HG03558 (cell line): ENCODE results near the gene ZNF500.

Source experiments
- ATAC-seq: cut with Tn5 transposase; IDR thresholded peaks from one replicate; pipeline ENCODE4 v1.9.1; 2021; ENCODE audit warnings: moderate number of reproducible peaks; ENCODE audit not compliant: unreplicated experiment; ENCODE audit errors: extremely low read depth

Gene ZNF500

GRCh38 chr16:4714996-4715395 is 52.0 kb downstream of the ZNF500 start:
- ATAC-seq, result no peak

DNA sequence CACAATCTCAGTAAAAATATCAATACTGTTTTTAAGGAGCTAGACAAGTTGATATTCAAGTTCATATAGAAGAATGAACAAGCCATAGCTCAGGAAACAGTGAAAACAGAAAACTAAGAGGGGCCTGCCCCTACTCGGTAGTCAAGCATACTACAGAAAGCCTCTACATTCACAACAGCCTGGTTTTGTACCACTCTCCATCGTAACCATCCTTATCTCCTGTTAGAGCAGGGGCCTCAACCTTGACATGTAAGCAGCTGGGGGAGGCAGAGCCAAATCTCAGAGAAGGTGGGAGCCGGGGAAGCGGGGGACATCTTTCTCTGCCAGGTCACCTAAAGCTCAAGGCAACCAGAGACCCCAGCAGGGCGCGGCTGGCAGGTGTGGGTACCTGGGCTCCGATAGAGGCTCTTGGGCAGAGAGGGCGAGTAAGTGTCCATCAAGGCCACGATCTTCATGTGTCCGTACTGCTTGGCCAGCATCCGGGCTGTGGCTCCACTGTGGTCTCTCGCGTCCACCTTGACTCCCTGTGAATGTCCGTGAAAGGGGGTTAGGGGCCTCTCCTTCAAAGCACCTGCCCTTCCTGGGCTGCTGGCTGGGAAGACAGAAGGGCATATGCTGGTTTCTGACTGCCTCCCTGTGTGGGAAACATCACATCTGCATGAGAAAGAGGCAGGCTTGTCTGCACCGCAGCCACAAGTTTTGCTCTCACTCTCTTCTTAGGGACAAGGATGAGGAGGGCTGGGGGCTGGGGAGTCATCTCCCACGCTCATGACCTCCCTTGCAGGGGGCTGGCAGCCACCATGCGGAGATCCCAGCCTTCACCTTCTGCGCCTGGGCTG is 53.1 kb downstream of the ZNF500 start:
- no peak for ATAC-seq

DNA sequence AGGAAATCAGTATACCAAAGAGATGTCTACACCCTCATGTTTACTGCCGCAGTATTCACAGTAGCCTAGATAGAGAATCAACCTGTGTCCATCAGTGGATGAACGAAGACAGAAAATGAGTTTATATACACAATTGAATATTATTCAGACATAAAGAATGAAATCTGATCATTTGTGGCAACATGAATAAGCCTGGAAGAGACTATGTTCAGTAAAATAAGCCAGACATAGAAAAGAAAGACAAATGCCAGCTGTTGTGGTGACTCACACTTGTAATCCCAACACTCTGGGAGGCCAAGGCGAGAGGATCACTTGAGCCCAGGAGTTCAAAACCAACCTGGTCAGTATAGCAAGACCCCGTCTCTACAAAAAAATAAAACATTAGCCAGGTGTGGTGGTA is 57.5 kb downstream of the ZNF500 start:
- ATAC-seq, result no peak

DNA sequence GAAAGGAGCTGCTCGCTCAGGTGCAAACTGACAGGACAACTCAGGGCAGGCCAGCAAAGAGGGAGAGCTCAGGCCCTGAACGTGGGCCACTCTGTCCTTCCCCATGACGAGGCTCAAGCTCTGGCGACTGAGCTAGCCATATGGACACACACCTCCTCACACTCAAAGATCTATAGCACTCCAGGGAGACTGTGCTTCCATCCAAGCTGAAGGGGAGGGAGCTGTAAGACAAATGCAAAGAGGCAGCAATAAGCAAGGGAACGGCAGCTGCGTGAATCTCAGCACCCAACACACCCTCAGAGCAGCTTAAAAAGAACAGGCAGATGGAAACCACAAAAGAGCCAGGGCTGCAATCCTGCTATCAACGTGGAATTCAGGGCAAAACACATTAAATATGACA is 60.1 kb downstream of the ZNF500 start:
- no peak for ATAC-seq

DNA sequence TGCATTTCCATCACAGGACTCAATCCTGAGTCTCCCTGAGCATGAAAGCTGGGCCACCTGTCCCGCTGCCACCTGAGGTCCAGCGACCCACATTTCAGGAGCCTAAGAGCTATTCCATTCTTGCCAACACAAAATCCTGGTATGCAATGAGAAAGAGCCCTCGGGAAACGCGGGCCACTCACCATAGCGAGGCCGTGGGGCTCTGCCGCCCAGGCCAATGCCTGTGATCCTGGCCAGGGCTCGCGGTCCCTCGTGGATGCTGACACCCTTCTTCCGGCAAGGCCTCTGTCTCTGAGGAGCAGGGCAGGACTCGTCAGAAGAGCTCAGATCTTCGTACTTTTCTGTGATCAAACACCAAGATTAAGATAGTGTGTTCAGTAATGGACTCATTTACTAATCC is 62.0 kb downstream of the ZNF500 start:
- no peak for ATAC-seq

- no peak for ATAC-seq
Measured at GRCh38 chr16:4704491-4704890, 62.5 kb downstream of the ZNF500 start.

GRCh38 chr16:4703906-4704305 is 63.1 kb downstream of the ZNF500 start:
- ATAC-seq, result no peak

- no peak for ATAC-seq
Measured at GRCh38 chr16:4702466-4702808, 64.5 kb downstream of the ZNF500 start.

DNA sequence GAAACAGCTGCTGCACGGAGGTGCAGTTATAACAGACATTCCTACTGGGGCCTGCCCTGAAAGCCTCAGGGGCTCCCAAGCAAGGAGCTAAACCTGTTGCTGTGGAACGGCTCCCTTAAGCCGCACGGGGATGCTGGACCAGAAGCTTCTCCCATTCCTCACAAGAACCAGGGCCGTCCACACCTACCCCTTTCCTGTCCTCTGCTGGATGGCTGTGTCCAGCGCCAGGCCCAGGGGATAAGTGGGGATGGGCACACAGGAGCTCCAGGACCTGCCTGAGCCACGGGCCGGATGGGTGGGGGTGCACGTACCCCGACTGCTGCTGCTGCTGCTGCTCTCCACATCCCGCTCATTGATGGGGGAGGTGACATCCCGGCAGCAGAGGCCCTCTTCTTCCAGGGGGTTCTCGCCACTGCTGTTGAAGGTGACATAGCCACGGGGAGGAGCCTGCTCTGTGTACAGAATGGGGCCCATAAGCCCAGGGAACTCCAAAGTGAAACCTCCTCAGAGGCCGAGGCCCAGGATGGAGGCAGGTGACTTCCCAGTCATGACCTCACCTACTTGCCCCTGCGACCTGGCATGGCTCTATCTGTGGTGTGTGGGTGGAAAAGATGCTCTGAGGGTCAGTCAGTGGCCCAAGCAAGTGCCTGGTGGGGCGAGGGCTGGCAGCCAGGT is 65.0 kb downstream of the ZNF500 start:
- ATAC-seq, result no peak

DNA sequence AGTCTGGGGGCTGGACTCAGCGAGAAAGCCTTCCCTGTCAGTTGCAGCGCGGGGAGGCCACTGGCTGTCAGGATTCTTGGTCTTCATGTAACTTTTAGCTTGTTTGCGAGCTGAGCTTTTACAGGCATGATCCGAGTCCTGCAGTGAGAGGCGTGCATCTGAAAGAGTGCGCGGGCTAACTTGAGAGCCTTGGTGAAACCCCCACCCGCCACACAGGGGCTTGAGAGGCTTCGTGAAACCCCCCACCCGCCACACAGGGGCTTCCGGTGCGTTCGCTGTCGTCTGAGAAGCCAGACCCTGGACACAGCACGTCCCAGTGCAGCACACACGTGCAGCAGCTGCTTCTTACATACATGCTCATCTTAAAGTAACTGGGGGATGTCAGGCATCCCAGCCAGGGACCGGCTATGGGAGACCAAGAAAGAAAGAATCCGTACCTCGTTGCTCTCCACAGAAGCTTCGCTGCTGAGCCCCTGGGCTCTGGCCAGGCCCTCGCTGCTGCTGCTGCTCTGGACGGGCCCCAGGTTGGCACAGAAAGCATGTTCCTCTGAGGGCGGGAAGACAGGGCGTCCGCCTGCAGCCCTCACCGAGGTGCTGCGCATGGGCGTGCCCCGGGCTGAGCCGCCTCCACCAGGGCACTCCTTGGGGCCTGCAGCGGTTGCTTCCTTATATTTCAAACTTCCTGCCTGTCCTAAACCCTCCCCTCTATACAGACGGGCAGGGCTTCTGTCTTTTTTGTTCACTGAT is 65.8 kb downstream of the ZNF500 start:
- ATAC-seq, result no peak

DNA sequence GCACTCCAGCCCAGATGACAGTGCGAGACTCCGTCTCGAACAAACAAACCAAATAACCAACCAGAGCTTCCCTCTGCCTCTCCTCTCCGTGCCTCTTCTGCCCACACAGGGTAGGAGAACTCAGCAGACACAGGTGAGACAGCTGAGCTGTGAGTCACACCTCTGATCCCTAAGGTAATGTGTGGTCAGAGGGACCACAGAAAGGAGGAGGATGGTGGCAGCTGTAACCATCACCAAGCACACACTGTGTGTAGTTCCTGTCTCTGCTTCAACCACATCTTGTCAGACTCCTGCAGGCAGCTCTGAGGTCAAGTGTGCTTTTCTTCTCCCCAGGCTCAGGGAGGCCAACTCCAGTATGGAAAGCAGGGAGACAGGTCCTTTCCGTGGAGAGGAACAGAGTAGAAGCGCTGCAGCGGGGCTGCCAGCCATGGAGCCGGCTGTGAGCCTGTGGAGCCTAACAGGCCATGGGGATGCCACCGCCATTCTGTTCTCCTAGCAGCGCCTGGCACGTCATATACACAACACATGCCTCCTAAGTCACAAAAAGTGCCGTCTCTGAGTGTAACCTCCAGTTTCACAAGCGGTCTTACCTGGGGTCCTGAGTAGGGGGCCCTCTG is 66.5 kb downstream of the ZNF500 start:
- no peak for ATAC-seq

- ATAC-seq, result no peak
Measured at GRCh38 chr16:4699046-4699556, 67.9 kb downstream of the ZNF500 start.

DNA sequence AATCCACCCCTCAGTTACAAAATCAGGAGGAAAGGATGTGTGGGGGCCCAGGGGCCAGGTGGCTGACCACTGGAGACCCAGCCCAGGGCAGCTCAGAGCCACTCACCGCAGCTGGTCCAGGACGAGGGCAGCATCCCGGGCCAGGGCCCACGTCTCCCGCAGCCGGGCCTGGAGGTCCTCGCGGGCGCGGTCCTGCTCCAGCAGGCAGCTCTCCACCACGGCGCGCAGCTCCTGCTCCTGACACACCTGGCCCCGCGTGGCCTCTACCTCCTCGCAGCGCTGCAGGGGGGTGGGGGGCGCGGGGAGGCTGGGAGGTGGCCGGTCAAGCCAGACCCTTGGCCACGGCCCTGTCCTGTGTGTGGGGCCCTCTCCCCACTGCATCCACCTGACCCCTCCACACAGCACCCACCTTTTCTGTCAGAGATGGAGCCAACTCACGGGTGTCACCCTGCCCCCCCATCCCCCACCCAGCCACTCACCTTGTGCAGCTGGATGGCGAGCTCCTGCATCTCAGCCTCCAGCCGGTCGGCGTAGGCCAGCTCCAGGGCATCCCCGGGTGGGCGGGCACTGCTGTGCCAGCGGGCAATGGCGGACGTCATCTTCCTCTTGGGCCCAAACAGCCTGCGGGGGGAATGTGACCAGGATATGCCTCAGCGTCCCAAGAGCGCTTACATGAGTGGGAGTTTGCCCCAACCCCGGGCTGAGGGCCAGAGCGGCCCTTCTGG is 68.5 kb downstream of the ZNF500 start:
- ATAC-seq, result no peak
